AG04450 (cell line): ENCODE measurements around the gene CMSS1. TPM values are rescaled to one million over a fixed set of nuclear protein-coding genes. Genes with fewer than 3 reads are reported as not detected.

ENCODE experiments used
- CTCF ChIA-PET: fragments of 300-600, 350-600 bp; formaldehyde crosslinking; extraction: SDS; loops from one replicate; lab custom pipeline; 2022; ENCODE audit warnings: antibody characterized with exemption, inconsistent platforms; lab: Charles Lee
- POLR2A ChIA-PET: fragments of 350-600 bp; formaldehyde crosslinking; extraction: SDS; loops from one replicate; lab custom pipeline; 2021; ENCODE audit warnings: antibody characterized with exemption, inconsistent platforms; lab: Yijun Ruan, JAX
- DNase-seq: peaks from one replicate; pipeline ENCODE4 v3.0.0-alpha.2; 2011; ENCODE audit warnings: low read depth, low spot score
- H3K27ac ChIP-seq: one replicate; pipeline ENCODE4 v1.5.1; 2012; ENCODE audit warnings: low read depth, low read length, control low read depth
- H3K27me3 ChIP-seq: one replicate; pipeline ENCODE4 v1.6.0; 2012; ENCODE audit warnings: low read length; ENCODE audit not compliant: control insufficient read depth, insufficient read depth
- H3K4me3 ChIP-seq: 2 replicates; pipeline ENCODE4 v1.5.1; 2011; ENCODE audit warnings: mild to moderate bottlenecking, low read depth, low read length, control low read depth
- H3K9me3 ChIP-seq: 2 replicates; pipeline ENCODE4 v1.5.1; 2012; ENCODE audit warnings: low read length; ENCODE audit not compliant: control insufficient read depth, insufficient read depth
- polyA plus RNA-seq: library from polyadenylated mRNA; depleted of rRNA; stranded (reverse); fragments of >200 nt; gene quantifications from 2 replicates; pipeline ENCODE4 v1.2.3, GENCODE V29; 2011
- TF ChIP-seq, protein P1 (sequence below): IDR thresholded peaks from 2 replicates; pipeline ENCODE4 v1.5.1; 2011; ENCODE audit warnings: low read depth, low read length, control low read depth, inconsistent platforms

Gene CMSS1
- polyA plus RNA-seq, 1 experiment = 15.7 TPM

- Histone ChIP-seq H3K27me3 (no peaks in the 10 kb centered on the region), H3K4me3 (no peak overlapping the region), H3K9me3 (no peaks in the 10 kb centered on the region), H3K27ac (no peak overlapping the region)
- ChIA-PET CTCF (interaction anchor here (0.8 to 1.5 kb wide), 3 partner anchors 12 to 255 kb away, joined by 3 to 5 read pairs (median 3); no protein-coding TSS in a partner anchor), POLR2A (no interaction called here)
- DNase-seq = no peak
- TF ChIP-seq, protein P1, sequence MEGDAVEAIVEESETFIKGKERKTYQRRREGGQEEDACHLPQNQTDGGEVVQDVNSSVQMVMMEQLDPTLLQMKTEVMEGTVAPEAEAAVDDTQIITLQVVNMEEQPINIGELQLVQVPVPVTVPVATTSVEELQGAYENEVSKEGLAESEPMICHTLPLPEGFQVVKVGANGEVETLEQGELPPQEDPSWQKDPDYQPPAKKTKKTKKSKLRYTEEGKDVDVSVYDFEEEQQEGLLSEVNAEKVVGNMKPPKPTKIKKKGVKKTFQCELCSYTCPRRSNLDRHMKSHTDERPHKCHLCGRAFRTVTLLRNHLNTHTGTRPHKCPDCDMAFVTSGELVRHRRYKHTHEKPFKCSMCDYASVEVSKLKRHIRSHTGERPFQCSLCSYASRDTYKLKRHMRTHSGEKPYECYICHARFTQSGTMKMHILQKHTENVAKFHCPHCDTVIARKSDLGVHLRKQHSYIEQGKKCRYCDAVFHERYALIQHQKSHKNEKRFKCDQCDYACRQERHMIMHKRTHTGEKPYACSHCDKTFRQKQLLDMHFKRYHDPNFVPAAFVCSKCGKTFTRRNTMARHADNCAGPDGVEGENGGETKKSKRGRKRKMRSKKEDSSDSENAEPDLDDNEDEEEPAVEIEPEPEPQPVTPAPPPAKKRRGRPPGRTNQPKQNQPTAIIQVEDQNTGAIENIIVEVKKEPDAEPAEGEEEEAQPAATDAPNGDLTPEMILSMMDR = no peak
Measured at GRCh38 chr3:100086401-100086800, 268.7 kb downstream of the CMSS1 start.

DNA sequence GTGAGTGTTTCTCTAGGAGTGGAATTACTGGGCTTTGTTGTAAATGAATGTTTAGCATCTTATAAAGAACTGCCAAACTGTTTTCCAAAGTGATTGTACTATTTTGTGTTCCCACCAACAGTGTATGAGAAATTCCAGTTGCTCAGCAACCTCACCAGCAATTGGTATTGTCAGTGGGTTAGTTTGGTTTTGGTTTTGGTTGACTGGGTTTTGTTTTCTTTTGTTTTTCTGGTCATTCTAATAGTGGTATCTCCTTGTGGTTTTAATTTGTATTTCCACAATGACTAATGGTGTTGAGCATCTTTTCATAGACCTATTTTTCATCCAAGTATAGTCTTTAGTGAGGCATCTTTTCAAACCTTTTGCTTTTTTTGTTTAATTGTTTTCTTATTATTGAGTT lies 269.5 kb downstream of the CMSS1 start:
- CTCF ChIA-PET = interaction anchor here (1.5 kb wide), 1 partner anchor 255 kb away, joined by 3 read pairs; no protein-coding TSS in a partner anchor
- TF ChIP-seq, protein P1 = no peak
- DNase-seq = no peak
- Histone ChIP-seq H3K27me3 (no peaks in the 10 kb centered on the region), H3K9me3 (no peaks in the 10 kb centered on the region), H3K4me3 (no peak overlapping the region), H3K27ac (no peak overlapping the region)
- POLR2A ChIA-PET = no interaction called here

GRCh38 chr3:100088735-100089368 lies 271.2 kb downstream of the CMSS1 start:
- TF ChIP-seq, protein P1 = no peak
- Histone ChIP-seq H3K4me3 (no peak overlapping the region), H3K27me3 (no peaks in the 10 kb centered on the region), H3K27ac (no peak overlapping the region), H3K9me3 (no peaks in the 10 kb centered on the region)
- no peak for DNase-seq
- ChIA-PET POLR2A (interaction anchor here (1.1 kb wide), 2 partner anchors 16 to 313 kb away, joined by 3 read pairs; partner anchors contain the start of gene LNP1), CTCF (interaction anchor here (0.6 to 3.7 kb wide), 6 partner anchors 14 to 257 kb away, joined by 3 to 20 read pairs (median 4); no protein-coding TSS in a partner anchor)

DNA sequence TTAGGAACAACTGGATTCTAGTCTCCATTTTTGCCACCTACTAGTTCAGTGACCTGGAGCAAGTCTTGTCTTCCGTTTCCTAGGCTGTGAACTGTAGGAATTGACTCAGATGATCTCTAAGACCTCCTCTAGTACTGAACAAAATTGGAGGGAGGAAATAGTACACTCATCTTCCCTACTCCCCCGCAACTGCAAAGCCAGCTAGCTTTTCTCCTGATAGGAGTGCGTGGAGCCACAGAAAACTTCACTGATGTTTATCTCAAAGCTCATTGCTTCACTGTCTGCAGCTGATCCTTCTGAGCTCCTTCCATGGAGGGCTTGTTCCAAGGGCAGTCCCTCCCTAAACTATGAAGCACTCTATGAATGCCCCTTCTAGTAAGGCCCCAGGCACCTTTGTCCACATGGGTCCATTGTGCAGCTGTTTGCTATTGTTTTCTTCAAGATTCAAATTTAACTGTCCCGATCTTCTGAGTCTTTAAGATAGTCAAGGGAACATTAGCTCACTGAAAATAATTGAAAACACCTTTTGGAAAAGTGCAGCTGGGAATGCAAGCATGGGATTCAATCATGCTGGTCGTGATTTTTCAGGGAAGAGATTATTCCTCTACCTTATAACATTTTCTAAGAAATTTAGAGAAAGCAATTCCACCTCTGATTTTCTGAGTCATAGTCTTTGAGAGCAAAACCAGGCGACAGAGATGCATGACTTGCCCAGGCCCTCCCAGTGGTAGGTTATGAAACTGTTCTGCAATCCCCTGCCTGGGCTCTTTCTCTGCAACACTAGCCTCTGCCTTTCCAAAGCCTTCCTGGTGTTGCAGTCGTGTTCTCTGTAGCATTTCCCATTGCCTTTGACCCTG lies 272.4 kb downstream of the CMSS1 start:
- POLR2A ChIA-PET = interaction anchor here (0.7 to 0.9 kb wide), 2 partner anchors 8 to 16 kb away, joined by 3 to 4 read pairs; no protein-coding TSS in a partner anchor
- Histone ChIP-seq H3K9me3 (no peaks in the 10 kb centered on the region), H3K27ac (peak overlapping the region; percentile 33), H3K4me3 (no peak overlapping the region), H3K27me3 (no peaks in the 10 kb centered on the region)
- DNase-seq = peak; percentile 27
- CTCF ChIA-PET = interaction anchor here (0.9 to 3.7 kb wide), 11 partner anchors 10 to 259 kb away, joined by 3 to 20 read pairs (median 5); no protein-coding TSS in a partner anchor
- TF ChIP-seq, protein P1 = peak; percentile 77
